ENCODE measurements around the gene SORBS2. TPM values are rescaled to one million over a fixed set of nuclear protein-coding genes. Genes with fewer than 3 reads are reported as not detected.

SORBS2 gene
- total RNA-seq, 8 experiments from 2014 or later = 2.8 to 138 (median 30.0) TPM

GRCh38 chr4:185773419-185773818 is 38.6 kb downstream of the SORBS2 start:
- in situ Hi-C loops (cut with MboI; ENCODE audit: low pct_unique_long_range_greater_than_20kb in 2 of 9, low sequenced_read_pairs in 9 of 9, unreplicated experiment in 9 of 9) = no loop called here
- H3K27ac ChIP-seq = no peak overlapping the region
- peaks cover 0 to 9% of the 10 kb centered on the region in 2 donors for H3K4me1 ChIP-seq (replicated peaks in 1 of 2)
- WGBS, 10 experiments = 26 to 75% (median 66%) methylated on average over 2 to 9 of the region's 11 CpGs; no CpG with 5 or more reads in 3 of the 10 experiments
- no peak overlapping the region for H3K4me3 ChIP-seq
- ATAC-seq (replicated peaks in 6 of 8) = no peak

- Histone ChIP-seq H3K4me1 (replicated peaks in 1 of 2) (peaks cover 0 to 9% of the 10 kb centered on the region in 2 donors), H3K27ac (no peak overlapping the region), H3K4me3 (no peak overlapping the region)
- ATAC-seq (replicated peaks in 6 of 8) = no peak
- in situ Hi-C loops (cut with MboI; ENCODE audit: low pct_unique_long_range_greater_than_20kb in 2 of 9, low sequenced_read_pairs in 9 of 9, unreplicated experiment in 9 of 9) = no loop called here
- WGBS, 10 experiments = 38 to 100% (median 95%) methylated on average over 2 to 11 of the region's 12 CpGs
Measured at GRCh38 chr4:185772391-185773093, 39.5 kb downstream of the SORBS2 start.

GRCh38 chr4:185771711-185772390 is 40.1 kb downstream of the SORBS2 start:
- no peak overlapping the region for H3K27ac ChIP-seq
- no peak overlapping the region for H3K4me3 ChIP-seq
- ATAC-seq (replicated peaks in 6 of 8) = no peak
- H3K4me1 ChIP-seq (replicated peaks in 1 of 2) = peaks cover 0 to 9% of the 10 kb centered on the region in 2 donors
- 34 to 100% (median 91%) methylated on average over 2 to 7 of the region's 7 CpGs for WGBS, 10 experiments
- in situ Hi-C loops (cut with MboI; ENCODE audit: low pct_unique_long_range_greater_than_20kb in 2 of 9, low sequenced_read_pairs in 9 of 9, unreplicated experiment in 9 of 9) = no loop called here

GRCh38 chr4:185767528-185767927 is 44.5 kb downstream of the SORBS2 start:
- Histone ChIP-seq H3K27ac (no peak overlapping the region), H3K4me3 (no peak overlapping the region), H3K4me1 (replicated peaks in 1 of 2) (no peaks in the 10 kb centered on the region)
- in situ Hi-C loops (cut with MboI; ENCODE audit: low pct_unique_long_range_greater_than_20kb in 2 of 9, low sequenced_read_pairs in 9 of 9, unreplicated experiment in 9 of 9) = no loop called here
- 35 to 100% (median 93%) methylated on average over 1 to 4 of the region's 4 CpGs; no CpG with 5 or more reads in 2 of the 10 experiments for WGBS, 10 experiments
- ATAC-seq (replicated peaks in 6 of 8) = no peak

GRCh38 chr4:185764876-185765275 is 47.1 kb downstream of the SORBS2 start:
- Histone ChIP-seq H3K4me3 (no peak overlapping the region), H3K4me1 (replicated peaks in 1 of 2) (no peaks in the 10 kb centered on the region), H3K27ac (no peak overlapping the region)
- no peak for ATAC-seq (replicated peaks in 6 of 8)
- in situ Hi-C loops (cut with MboI; ENCODE audit: low pct_unique_long_range_greater_than_20kb in 2 of 9, low sequenced_read_pairs in 9 of 9, unreplicated experiment in 9 of 9) = no loop called here

- 0 to 100% (median 78%) methylated on average over 2 to 9 of the region's 9 CpGs for WGBS, 10 experiments
- H3K4me3 ChIP-seq = no peak overlapping the region
- in situ Hi-C loops (cut with MboI; ENCODE audit: low pct_unique_long_range_greater_than_20kb in 2 of 9, low sequenced_read_pairs in 9 of 9, unreplicated experiment in 9 of 9) = no loop called here
- peak in 2 of 8 experiments; percentile 51 to 54 for ATAC-seq (replicated peaks in 6 of 8)
- H3K27ac ChIP-seq = no peak overlapping the region
- no peaks in the 10 kb centered on the region for H3K4me1 ChIP-seq (replicated peaks in 1 of 2)
Measured at GRCh38 chr4:185761352-185762235, 50.4 kb downstream of the SORBS2 start.

- ATAC-seq (replicated peaks in 6 of 8) = no peak
- no peaks in the 10 kb centered on the region for H3K4me1 ChIP-seq (replicated peaks in 1 of 2)
- H3K4me3 ChIP-seq = no peak overlapping the region
- no peak overlapping the region for H3K27ac ChIP-seq
- in situ Hi-C loops (cut with MboI; ENCODE audit: low pct_unique_long_range_greater_than_20kb in 2 of 9, low sequenced_read_pairs in 9 of 9, unreplicated experiment in 9 of 9) = no loop called here
- WGBS, 10 experiments = 29 to 100% (median 80%) methylated on average over 1 to 2 of the region's 2 CpGs; no CpG with 5 or more reads in 3 of the 10 experiments
Measured at GRCh38 chr4:185758807-185759206, 53.2 kb downstream of the SORBS2 start.

- Histone ChIP-seq H3K27ac (no peak overlapping the region), H3K4me1 (replicated peaks in 1 of 2) (no peaks in the 10 kb centered on the region), H3K4me3 (no peak overlapping the region)
- ATAC-seq (replicated peaks in 6 of 8) = no peak
- in situ Hi-C loops (cut with MboI; ENCODE audit: low pct_unique_long_range_greater_than_20kb in 2 of 9, low sequenced_read_pairs in 9 of 9, unreplicated experiment in 9 of 9) = no loop called here
Measured at GRCh38 chr4:185755451-185755850, 56.5 kb downstream of the SORBS2 start.

GRCh38 chr4:185754961-185755360 is 57.0 kb downstream of the SORBS2 start:
- WGBS, 10 experiments = 0 to 95% (median 73%) methylated on average over 1 to 3 of the region's 3 CpGs; no CpG with 5 or more reads in 3 of the 10 experiments
- ATAC-seq (replicated peaks in 6 of 8) = no peak
- Histone ChIP-seq H3K4me3 (no peak overlapping the region), H3K27ac (no peak overlapping the region), H3K4me1 (replicated peaks in 1 of 2) (no peaks in the 10 kb centered on the region)
- in situ Hi-C loops (cut with MboI; ENCODE audit: low pct_unique_long_range_greater_than_20kb in 2 of 9, low sequenced_read_pairs in 9 of 9, unreplicated experiment in 9 of 9) = no loop called here

GRCh38 chr4:185752872-185753271 is 59.1 kb downstream of the SORBS2 start:
- Histone ChIP-seq H3K27ac (no peak overlapping the region), H3K4me3 (no peak overlapping the region), H3K4me1 (replicated peaks in 1 of 2) (peaks cover 0 to 4% of the 10 kb centered on the region in 2 donors)
- ATAC-seq (replicated peaks in 6 of 8) = no peak
- 25 to 100% (median 87%) methylated on average over 2 to 5 of the region's 5 CpGs; no CpG with 5 or more reads in 2 of the 10 experiments for WGBS, 10 experiments
- in situ Hi-C loops (cut with MboI; ENCODE audit: low pct_unique_long_range_greater_than_20kb in 2 of 9, low sequenced_read_pairs in 9 of 9, unreplicated experiment in 9 of 9) = no loop called here

- peak in 1 of 8 experiments; percentile 85 for ATAC-seq (replicated peaks in 6 of 8)
- Histone ChIP-seq H3K27ac (no peak overlapping the region), H3K4me3 (no peak overlapping the region), H3K4me1 (replicated peaks in 1 of 2) (peaks cover 0 to 12% of the 10 kb centered on the region in 2 donors)
- 46 to 100% (median 86%) methylated on average over 1 to 4 of the region's 5 CpGs; no CpG with 5 or more reads in 5 of the 10 experiments for WGBS, 10 experiments
- in situ Hi-C loops (cut with MboI; ENCODE audit: low pct_unique_long_range_greater_than_20kb in 2 of 9, low sequenced_read_pairs in 9 of 9, unreplicated experiment in 9 of 9) = no loop called here
Measured at GRCh38 chr4:185749858-185750257, 62.1 kb downstream of the SORBS2 start.

- ATAC-seq (replicated peaks in 6 of 8) = peak in 1 of 8 experiments; percentile 40
Measured at GRCh38 chr4:185748901-185749390, 63.0 kb downstream of the SORBS2 start.

GRCh38 chr4:185745891-185746290 is 66.1 kb downstream of the SORBS2 start:
- ATAC-seq (replicated peaks in 6 of 8) = no peak
- Histone ChIP-seq H3K4me1 (replicated peaks in 1 of 2) (peaks cover 0 to 12% of the 10 kb centered on the region in 2 donors), H3K27ac (no peak overlapping the region), H3K4me3 (no peak overlapping the region)
- in situ Hi-C loops (cut with MboI; ENCODE audit: low pct_unique_long_range_greater_than_20kb in 2 of 9, low sequenced_read_pairs in 9 of 9, unreplicated experiment in 9 of 9) = no loop called here
- 39 to 96% (median 59%) methylated on average over 2 to 9 of the region's 9 CpGs; no CpG with 5 or more reads in 1 of the 10 experiments for WGBS, 10 experiments

More at GRCh38 chr4:185748901-185749390, 63.0 kb downstream of the SORBS2 start:
- 67 to 100% (median 88%) methylated on average over 1 to 3 of the region's 3 CpGs; no CpG with 5 or more reads in 5 of the 10 experiments for WGBS, 10 experiments
- peaks cover 0 to 12% of the 10 kb centered on the region in 2 donors for H3K4me1 ChIP-seq (replicated peaks in 1 of 2)
- no peak overlapping the region for H3K4me3 ChIP-seq
- in situ Hi-C loops (cut with MboI; ENCODE audit: low pct_unique_long_range_greater_than_20kb in 2 of 9, low sequenced_read_pairs in 9 of 9, unreplicated experiment in 9 of 9) = no loop called here
- no peak overlapping the region for H3K27ac ChIP-seq
